ENCODE measurements around the gene POU6F2. TPM values are rescaled to one million over a fixed set of nuclear protein-coding genes. Genes with fewer than 3 reads are reported as not detected.

The POU6F2 gene
- total and polyA plus RNA-seq, 2 of the 4 experiments (the other 2 are of a cell fraction) = not detected

GRCh38 chr7:38955892-38956291 lies 21.8 kb upstream of the POU6F2 start:
- no peak overlapping the region for H2BK20ac ChIP-seq (ENCODE audit: low read depth, low read length)
- dilution Hi-C loops (cut with HindIII; ENCODE audit: low sequenced_read_pairs, unreplicated experiment) = no loop called here
- H3K4me1 ChIP-seq (ENCODE audit: control insufficient read depth, insufficient read depth, low read length) = no peaks in the 10 kb centered on the region
- in situ Hi-C loops (cut with MboI; ENCODE audit: low sequenced_read_pairs) = no loop called here
- H2AFZ ChIP-seq (replicated peaks; ENCODE audit: low read length, poor library complexity) = no peak overlapping the region
- intact Hi-C loops (cut with micrococcal nuclease) = no loop called here
- H4K8ac ChIP-seq (ENCODE audit: low read depth in 2 of 2, low read length in 2 of 2) = no peak overlapping the region
- no TSS peak for BruUV-seq (replicated peaks)
- ChIA-PET CTCF (no interaction called here), POLR2A (ENCODE audit: unreplicated experiment) (no interaction called here)
- no peak overlapping the region for H3K56ac ChIP-seq (ENCODE audit: extremely low read depth, insufficient read depth, low read length)
- H2BK5ac ChIP-seq (ENCODE audit: low read depth, low read length, poor library complexity, severe bottlenecking) = no peak overlapping the region
- H3K18ac ChIP-seq (ENCODE audit: low read depth, low read length) = no peak overlapping the region
- H2BK15ac ChIP-seq (ENCODE audit: low read depth, low read length) = no peak overlapping the region
- no peak overlapping the region for H3K23ac ChIP-seq (ENCODE audit: low read depth, low read length)
- no peaks in the 10 kb centered on the region for H3K36me3 ChIP-seq (ENCODE audit: control insufficient read depth, insufficient read depth, low read length)
- no peak overlapping the region for H2AK5ac ChIP-seq (ENCODE audit: low read depth, low read length)
- H4K5ac ChIP-seq (ENCODE audit: low read depth, low read length) = no peak overlapping the region
- no peaks in the 10 kb centered on the region for H3K79me1 ChIP-seq (ENCODE audit: low read depth in 1 of 2, low read length in 2 of 2)
- H4K20me1 ChIP-seq (ENCODE audit: insufficient read depth, low read length) = no peaks in the 10 kb centered on the region
- no peaks in the 10 kb centered on the region for H3K27me3 ChIP-seq (ENCODE audit: control insufficient read depth, insufficient read depth, low read length)
- no peak overlapping the region for H3K14ac ChIP-seq (replicated peaks; ENCODE audit: low read depth, low read length)
- no peak overlapping the region for H3K4me2 ChIP-seq (ENCODE audit: low read depth, low read length)
- no peak overlapping the region for H3K9ac ChIP-seq (ENCODE audit: low read depth, low read length)
- no peaks in the 10 kb centered on the region for H3K9me1 ChIP-seq (ENCODE audit: insufficient read depth, low read length)
- no peaks in the 10 kb centered on the region for H3K9me3 ChIP-seq (ENCODE audit: control insufficient read depth, insufficient read depth, low read length)
- WGBS, 2 experiments (ENCODE audit: extremely low coverage in 2 of 2, insufficient read length in 1 of 2) = no CpG with 5 or more reads among the region's 5 CpGs
- no peak overlapping the region for H3K4ac ChIP-seq (ENCODE audit: low read depth, low read length)
- H2AK9ac ChIP-seq (replicated peaks; ENCODE audit: low read depth, low read length, poor library complexity) = no peak overlapping the region
- H3K27ac ChIP-seq (ENCODE audit: insufficient read depth, low read length) = no peak overlapping the region
- H3K4me3 ChIP-seq (ENCODE audit: insufficient read depth, low read depth, low read length) = no peak overlapping the region
- no peak overlapping the region for H2BK120ac ChIP-seq (ENCODE audit: low read depth, low read length)
- TF ChIP-seq SMC3 (IDR thresholded peaks at IDR 0.05; ENCODE audit: low read depth, low read length) = no peak
- no peak for TF ChIP-seq MAFK (IDR thresholded peaks at IDR 0.05; ENCODE audit: low read depth, low read length)
- TF ChIP-seq RCOR1 (IDR thresholded peaks at IDR 0.05; ENCODE audit: insufficient replicate concordance, low read length) = no peak
- TF ChIP-seq NFE2L2 (IDR thresholded peaks at IDR 0.05; ENCODE audit: low read depth, low read length) = no peak
- TF ChIP-seq ELK1 (IDR thresholded peaks at IDR 0.05; ENCODE audit: borderline replicate concordance, low read depth, low read length) = no peak
- no peak for TF ChIP-seq BHLHE40 (IDR thresholded peaks at IDR 0.05; ENCODE audit: low read depth, low read length)
- TF ChIP-seq USF2 (IDR thresholded peaks at IDR 0.05; ENCODE audit: low read depth, low read length) = no peak
- TF ChIP-seq MXI1 (IDR thresholded peaks at IDR 0.05; ENCODE audit: borderline replicate concordance, low read depth, low read length) = no peak
- TF ChIP-seq FOS (IDR thresholded peaks at IDR 0.05; ENCODE audit: low read depth, low read length) = no peak
- TF ChIP-seq POLR2A (IDR thresholded peaks at IDR 0.05; ENCODE audit: low read depth, low read length) = no peak
- no peak for TF ChIP-seq RAD21 (IDR thresholded peaks at IDR 0.05; ENCODE audit: low read length)
- no peak for TF ChIP-seq MAZ (IDR thresholded peaks at IDR 0.05; ENCODE audit: borderline replicate concordance, low read depth, low read length)
- TF ChIP-seq RFX5 (IDR thresholded peaks at IDR 0.05; ENCODE audit: low read depth, low read length) = no peak
- TF ChIP-seq CHD1 (IDR thresholded peaks at IDR 0.05; ENCODE audit: low read depth, low read length) = no peak
- no peak for TF ChIP-seq CTCF (conservative IDR thresholded peaks at IDR 0.05; ENCODE audit: low read depth, low read length)
- TF ChIP-seq CEBPB (IDR thresholded peaks at IDR 0.05; ENCODE audit: low read depth, low read length) = no peak
- DNase-seq (no peak), ATAC-seq (ENCODE audit: low read depth) (no peak)
- H4K91ac ChIP-seq (ENCODE audit: insufficient read depth, low read depth, low read length) = no peak overlapping the region

Data from IMR-90 (cell line).